Measurements from ENCODE around the gene SLC29A3. TPM values are rescaled to one million over a fixed set of nuclear protein-coding genes. Genes with fewer than 3 reads are reported as not detected.
A peak's percentile ranks its signal among the peaks of the same experiment; 100 is the strongest.

Gene SLC29A3
- polyA plus RNA-seq, 1 of the 3 experiments (the other 2 are of a cell fraction): 3.8 TPM

- peaks cover 57% of the 10 kb centered on the region for H4K20me1 ChIP-seq (ENCODE audit: insufficient read depth)
- ChIA-PET CTCF (interaction anchor here (0.7 to 9.0 kb wide), 36 partner anchors 8 to 466 kb away, joined by 3 to 104 read pairs (median 5); partner anchors contain the start of gene UNC5B), POLR2A (interaction anchor here (1.3 kb wide), 1 partner anchor 44 kb away, joined by 4 read pairs; no protein-coding TSS in a partner anchor)
- TF ChIP-seq RAD21 (IDR thresholded peaks at IDR 0.05; ENCODE audit: low read length) (peak; percentile 83), POLR2AphosphoS5 (IDR thresholded peaks at IDR 0.05; ENCODE audit: low read depth, low read length) (no peak), CTCF (IDR thresholded peaks at IDR 0.05) (peak; percentile 76), MXI1 (IDR thresholded peaks at IDR 0.05; ENCODE audit: low read depth, low read length) (no peak), RXRA (IDR thresholded peaks at IDR 0.05; ENCODE audit: borderline replicate concordance, low read depth) (no peak), CHD2 (IDR thresholded peaks at IDR 0.05; ENCODE audit: low read length, partially characterized antibody) (no peak), ELF1 (IDR thresholded peaks at IDR 0.05) (no peak), EZH2phosphoT487 (IDR thresholded peaks at IDR 0.05; ENCODE audit: borderline replicate concordance, low read depth) (no peak), YY1 (IDR thresholded peaks at IDR 0.05; ENCODE audit: low read depth) (no peak), TAF1 (IDR thresholded peaks at IDR 0.05; ENCODE audit: borderline replicate concordance, low read depth, low read length) (no peak), ZBTB33 (IDR thresholded peaks at IDR 0.05; ENCODE audit: borderline replicate concordance, low read depth) (no peak), RFX5 (IDR thresholded peaks at IDR 0.05; ENCODE audit: low read length) (no peak), EP300 (IDR thresholded peaks at IDR 0.05; ENCODE audit: borderline replicate concordance in 1 of 2, low read depth in 1 of 2, low read length in 1 of 2) (no peak), TEAD4 (IDR thresholded peaks at IDR 0.05; ENCODE audit: borderline replicate concordance, insufficient read depth) (no peak), IRF3 (IDR thresholded peaks at IDR 0.05; ENCODE audit: low read depth, low read length) (no peak), SMC3 (IDR thresholded peaks at IDR 0.05; ENCODE audit: low read depth, low read length) (peak; percentile 65), FOXJ3 (CRISPR knock-in tag; IDR thresholded peaks at IDR 0.05) (no peak), FOXM1 (IDR thresholded peaks at IDR 0.05; ENCODE audit: low read depth) (no peak), MEF2A (IDR thresholded peaks at IDR 0.05; ENCODE audit: borderline replicate concordance, low read depth) (no peak)
- TF ChIP-seq, protein P1, sequence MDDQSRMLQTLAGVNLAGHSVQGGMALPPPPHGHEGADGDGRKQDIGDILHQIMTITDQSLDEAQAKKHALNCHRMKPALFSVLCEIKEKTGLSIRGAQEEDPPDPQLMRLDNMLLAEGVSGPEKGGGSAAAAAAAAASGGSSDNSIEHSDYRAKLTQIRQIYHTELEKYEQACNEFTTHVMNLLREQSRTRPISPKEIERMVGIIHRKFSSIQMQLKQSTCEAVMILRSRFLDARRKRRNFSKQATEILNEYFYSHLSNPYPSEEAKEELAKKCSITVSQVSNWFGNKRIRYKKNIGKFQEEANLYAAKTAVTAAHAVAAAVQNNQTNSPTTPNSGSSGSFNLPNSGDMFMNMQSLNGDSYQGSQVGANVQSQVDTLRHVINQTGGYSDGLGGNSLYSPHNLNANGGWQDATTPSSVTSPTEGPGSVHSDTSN (IDR thresholded peaks at IDR 0.05): no peak
- no peak overlapping the region for H3K4me3 ChIP-seq (ENCODE audit: low read depth in 2 of 2, low read length in 1 of 2)
- peaks cover 0 to 22% of the 10 kb centered on the region in 2 experiments; a peak in 2 of 4 replicates for H3K4me1 ChIP-seq (ENCODE audit: control insufficient read depth in 1 of 2, insufficient read depth in 2 of 2, low read depth in 1 of 2, low read length in 1 of 2)
- WGBS (ENCODE audit: low lambda C conversion rate): 70% methylated on average over 2 of the region's 11 CpGs
- no peak overlapping the region; a peak in 1 of 4 replicates for H3K27ac ChIP-seq (ENCODE audit: low read depth in 2 of 2, low read length in 1 of 2)
- H3K9ac ChIP-seq: no peak overlapping the region
- peaks cover 9% of the 10 kb centered on the region for H3K79me2 ChIP-seq (ENCODE audit: insufficient read depth)
- H3K4me2 ChIP-seq: no peak overlapping the region
- DNase-seq: peak; percentile 85
- H3K36me3 ChIP-seq (replicated peaks in 1 of 2; ENCODE audit: control insufficient read depth in 1 of 2, insufficient read depth in 2 of 2, low read length in 1 of 2): peaks cover 16 to 57% of the 10 kb centered on the region in 2 experiments
- no peaks in the 10 kb centered on the region for H3K9me2 ChIP-seq
- no peaks in the 10 kb centered on the region for H3K27me3 ChIP-seq (ENCODE audit: insufficient read depth)
- H3K9me3 ChIP-seq: no peaks in the 10 kb centered on the region
- no peak overlapping the region for H2AFZ ChIP-seq (ENCODE audit: low read depth)
- no peaks in the 10 kb centered on the region for H3F3A ChIP-seq (replicated peaks; ENCODE audit: insufficient read depth)
These were observed 33.9 kb upstream of the SLC29A3 start for GRCh38 chr10:71285180-71285545.

All from SK-N-SH (cell line).